Measurements from ENCODE around the gene VAPB.

DNA sequence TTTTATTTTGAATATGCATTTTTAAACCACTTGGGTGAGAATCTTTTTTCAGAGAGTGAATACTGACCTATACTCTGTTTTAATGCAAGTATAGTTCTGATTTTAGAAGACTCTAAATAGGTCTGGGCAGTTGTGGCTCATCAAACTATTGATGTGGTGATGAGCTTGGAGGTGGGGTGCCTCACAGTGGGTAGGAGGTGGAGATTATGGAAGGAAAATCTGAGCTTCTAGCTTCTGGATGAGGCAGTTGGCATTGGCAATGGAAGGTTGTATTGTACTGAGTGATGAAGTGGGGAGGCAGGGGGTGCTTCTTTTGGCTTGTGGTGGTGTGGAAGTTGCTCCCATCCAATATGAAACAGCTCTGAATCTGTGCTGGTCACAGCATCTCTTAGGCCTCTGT is 52.7 kb downstream of the VAPB start:
- TF ChIP-seq, protein P1, sequence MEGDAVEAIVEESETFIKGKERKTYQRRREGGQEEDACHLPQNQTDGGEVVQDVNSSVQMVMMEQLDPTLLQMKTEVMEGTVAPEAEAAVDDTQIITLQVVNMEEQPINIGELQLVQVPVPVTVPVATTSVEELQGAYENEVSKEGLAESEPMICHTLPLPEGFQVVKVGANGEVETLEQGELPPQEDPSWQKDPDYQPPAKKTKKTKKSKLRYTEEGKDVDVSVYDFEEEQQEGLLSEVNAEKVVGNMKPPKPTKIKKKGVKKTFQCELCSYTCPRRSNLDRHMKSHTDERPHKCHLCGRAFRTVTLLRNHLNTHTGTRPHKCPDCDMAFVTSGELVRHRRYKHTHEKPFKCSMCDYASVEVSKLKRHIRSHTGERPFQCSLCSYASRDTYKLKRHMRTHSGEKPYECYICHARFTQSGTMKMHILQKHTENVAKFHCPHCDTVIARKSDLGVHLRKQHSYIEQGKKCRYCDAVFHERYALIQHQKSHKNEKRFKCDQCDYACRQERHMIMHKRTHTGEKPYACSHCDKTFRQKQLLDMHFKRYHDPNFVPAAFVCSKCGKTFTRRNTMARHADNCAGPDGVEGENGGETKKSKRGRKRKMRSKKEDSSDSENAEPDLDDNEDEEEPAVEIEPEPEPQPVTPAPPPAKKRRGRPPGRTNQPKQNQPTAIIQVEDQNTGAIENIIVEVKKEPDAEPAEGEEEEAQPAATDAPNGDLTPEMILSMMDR (IDR thresholded peaks at IDR 0.05), result no peak
- no peak for TF ChIP-seq POLR2A (IDR thresholded peaks at IDR 0.05)
